Heart right ventricle (tissue), 16 donors: ENCODE measurements around the gene LRRC2. TPM values are rescaled to one million over a fixed set of nuclear protein-coding genes. Genes with fewer than 3 reads are reported as not detected.

Source experiments
- ATAC-seq, 8 donors: fragments of 200-7000 bp; cut with Tn5 transposase; one replicate each; pipeline ENCODE4 v1.9.1; 2020; ENCODE audit warnings: mild to moderate bottlenecking in 8 of 8, moderate library complexity in 8 of 8, moderate number of reproducible peaks in 1 of 8
- DNase-seq, 2 donors: peaks; one replicate each; pipeline ENCODE4 v3.0.0-alpha.2; 2020
- H3K27ac ChIP-seq, 10 donors: fragments of 200-600 bp; sonication (generic) in 2 of 10; one replicate each; pipeline versions ENCODE4 v1.5.0 to v1.8.0; 2020 to 2022; ENCODE audit warnings: mild to moderate bottlenecking in 3 of 10
- H3K27me3 ChIP-seq, 7 donors: fragments of 200-600 bp; one replicate each; pipeline ENCODE4 v1.8.0; 2021 to 2022; ENCODE audit warnings: mild to moderate bottlenecking in 2 of 7
- H3K36me3 ChIP-seq, 9 donors: fragments of 200-600 bp; sonication (generic) in 1 of 9; one replicate each; pipeline versions ENCODE4 v1.5.0 to v1.8.0; 2020 to 2022; ENCODE audit warnings: mild to moderate bottlenecking in 2 of 9
- H3K4me1 ChIP-seq, 9 donors: fragments of 200-600 bp; sonication (generic) in 1 of 9; one replicate each; pipeline versions ENCODE4 v1.5.0 to v1.8.0; 2020 to 2022; ENCODE audit warnings: mild to moderate bottlenecking in 4 of 9
- H3K4me3 ChIP-seq, 10 donors: fragments of 200-600 bp; sonication (generic) in 2 of 10; one replicate each; pipeline versions ENCODE4 v1.5.0 to v1.8.0; 2020 to 2022; ENCODE audit warnings: mild to moderate bottlenecking in 7 of 10, moderate library complexity in 2 of 10
- H3K9me3 ChIP-seq, 11 donors: fragments of 200-600 bp in 10 of 11; sonication (generic) in 2 of 11; one replicate each; pipeline versions ENCODE4 v1.5.0 to v1.8.0; 2013 to 2022; ENCODE audit warnings: mild to moderate bottlenecking in 2 of 11, control low read depth in 1 of 11, moderate library complexity in 1 of 11
- CTCF ChIP-seq, 9 donors: fragments of 200-600 bp; sonication (generic) in 2 of 9; IDR thresholded peaks; one replicate each; pipeline versions ENCODE4 v1.5.0 to v1.8.0; 2021 to 2022; ENCODE audit warnings: antibody characterized with exemption in 9 of 9, mild to moderate bottlenecking in 5 of 9, moderate library complexity in 1 of 9
- WGBS, 2 donors: extraction: QIAGEN DNeasy Blood & Tissue Kit; methylation state at CpG; one replicate each; pipeline ENCODE4 v1.1.7; 2013; ENCODE audit warnings: inconsistent platforms in 1 of 2; 5-methylcytosine and 5-hydroxymethylcytosine counted together
- intact Hi-C, 10 donors: fragments of 100-400 bp; cut with DNase I; formaldehyde crosslinking; loops; one replicate each; pipeline versions ENCODE4 v1.11.1 to v1.14.2; 2022
- long read RNA-seq, 3 donors: library from polyadenylated mRNA; unstranded; transcript quantifications; one replicate each; pipeline ENCODE4 v2.0.0, GENCODE V29; 2020 to 2021
- polyA plus RNA-seq, 2 donors: library from polyadenylated mRNA; stranded (reverse); fragments of 200-250 nt; gene quantifications; one replicate each; pipeline ENCODE4 v1.2.3, GENCODE V29; 2013
- total RNA-seq, 10 donors: library from RNA; stranded (reverse); fragmentation: NEBNext Ultra II Directional in 3 of 10; extraction: Animal tissue kit (Norgen Biotek cat#: 25700) in 3 of 10; gene quantifications; one replicate each; pipeline versions ENCODE4 v1.2.1 to v1.2.4, GENCODE V29; 2021 to 2023
- donor health status: Arrhythmogenic right ventricular cardiomyopathy.
- donor health status: ischemic (EF 13 %, LVEDD 7.1; RV severe dilation, severe dysfunction).
- donor health status: healthy with polysubstance abuse.
- donor health status: DM: no; HTN: yes; CAD: no.
- donor health status: DM: no; HTN: no; CAD: no.
- donor health status: ischemic (EF 25% LVEDD 6.9; RV normal size, moderate dysfunction).
- donor health status: ischemic (EF 25% LVEDD 5.7; RV mildly dilated, moderate dysfunction).
- donor health status: healthy.
- donor health status: DM: yes; HTN: yes; CAD: no.
- donor health status: Ischemic cardiomyopathy.
- donor health status: ischemic (EF 35%, LVEDD 5.7; RV mildly dilated, moderate dysfunction).
- donor health status: nonischemic (EF 11% LVEDD 7.7; RV severe dilation, severe dysfunction).
- donor health status: DM: yes; HTN: yes; CAD: no.
- donor health status: PGD.
- donor health status: ischemic (EF 29% LVEDD 5.4; RV normal size, mild dysfunction).
- donor health status: nonischemic (EF 23%, LVEDD 6.1; RV moderate dilation, normal function).

Gene LRRC2
- 100 to 1,000 TPM; 103 to 163 (median 128) TPM for total RNA-seq
- 10 to 100 TPM; 10.7 to 49.8 TPM for polyA plus RNA-seq
- long read RNA-seq, donor 1, full-length matches to known transcripts = 131 of 177 reads
- long read RNA-seq, donor 1, partial matches to known transcripts = 7 of 177 reads
- long read RNA-seq, donor 1, other reads (novel, unspliced or antisense) = 39 of 177 reads
- long read RNA-seq, donor 2, full-length matches to known transcripts = 187 of 273 reads
- long read RNA-seq, donor 2, partial matches to known transcripts = 15 of 273 reads
- long read RNA-seq, donor 2, other reads (novel, unspliced or antisense) = 71 of 273 reads
- long read RNA-seq, donor 3, full-length matches to known transcripts = 333 of 418 reads
- long read RNA-seq, donor 3, partial matches to known transcripts = 20 of 418 reads
- long read RNA-seq, donor 3, other reads (novel, unspliced or antisense) = 65 of 418 reads

- peak within 1 kb of the TSS; percentile 84 to 98 (median 92) for H3K27ac ChIP-seq
- H3K27me3 ChIP-seq = peaks cover 0 to 27% (median 0%) of the 10 kb centered on the region in 7 donors
- peak within 1 kb of the TSS; percentile 43 to 77 (median 66) for H3K4me3 ChIP-seq
- peaks cover 0 to 14% (median 0%) of the 10 kb centered on the region in 11 donors for H3K9me3 ChIP-seq
- TF ChIP-seq CTCF (IDR thresholded peaks at IDR 0.05) = no peak
- peaks cover 0 to 40% (median 14%) of the 10 kb centered on the region in 9 donors for H3K4me1 ChIP-seq
- no peaks in the 10 kb centered on the region for H3K36me3 ChIP-seq
- 1% methylated on average over 39 of the region's 39 CpGs for WGBS, 2 donors
- ATAC-seq = peak; percentile 68 to 86 (median 76)
- intact Hi-C loops = loop anchor here in 3 of 10 donors (5.0 to 10.0 kb wide), 4 partner anchors 61 to 129 kb away; partner anchors contain the start of gene ALS2CL (in 1 of the 3)
- DNase-seq = peak; percentile 66 to 73
Measured at GRCh38 chr3:46566040-46566641, at the start of gene LRRC2. LRRC2 (minus strand) TSS chr3:46566302; CDS start chr3:46551591, 14,711 bp downstream.

GRCh38 chr3:46615050-46615775 lies 49.1 kb upstream of the LRRC2 start:
- intact Hi-C loops = no loop called here
- Histone ChIP-seq H3K4me1 (peaks cover 0 to 5% (median 0%) of the 10 kb centered on the region in 9 donors), H3K27me3 (peaks cover 0 to 6% (median 0%) of the 10 kb centered on the region in 7 donors), H3K27ac (no peak overlapping the region), H3K9me3 (no peaks in the 10 kb centered on the region), H3K4me3 (no peak overlapping the region), H3K36me3 (no peaks in the 10 kb centered on the region)
- TF ChIP-seq CTCF (IDR thresholded peaks at IDR 0.05) = no peak
- 86 to 89% methylated on average over 9 of the region's 9 CpGs for WGBS, 2 donors
- no peak for DNase-seq
- no peak for ATAC-seq

- ATAC-seq (no peak), DNase-seq (no peak)
- Histone ChIP-seq H3K4me1 (peaks cover 0 to 9% (median 0%) of the 10 kb centered on the region in 9 donors), H3K27ac (no peak overlapping the region), H3K27me3 (peaks cover 0 to 6% (median 0%) of the 10 kb centered on the region in 7 donors), H3K36me3 (no peaks in the 10 kb centered on the region), H3K4me3 (no peak overlapping the region), H3K9me3 (no peaks in the 10 kb centered on the region)
- no peak for TF ChIP-seq CTCF (IDR thresholded peaks at IDR 0.05)
- WGBS, 2 donors = 80 to 81% methylated on average over 4 of the region's 4 CpGs
- intact Hi-C loops = no loop called here
Measured at GRCh38 chr3:46614431-46614830, 48.3 kb upstream of the LRRC2 start.
